Activated CD8-positive, alpha-beta memory T cell treated with anti-CD3 and anti-CD28 coated beads for 24 hours (primary cell): ENCODE data around the gene SCCPDH.

ENCODE experiments used
- DNase-seq: peaks from one replicate; pipeline ENCODE4 v3.0.0-alpha.2; 2020

The SCCPDH gene

GRCh38 chr1:246788895-246789338 lies 64.7 kb downstream of the SCCPDH start:
- DNase-seq = no peak

- DNase-seq = no peak
Measured at GRCh38 chr1:246789454-246790339, 65.5 kb downstream of the SCCPDH start.

- DNase-seq = no peak
Measured at GRCh38 chr1:246790364-246790763, 66.2 kb downstream of the SCCPDH start.

- no peak for DNase-seq
Measured at GRCh38 chr1:246790833-246791232, 66.6 kb downstream of the SCCPDH start.

- DNase-seq = no peak
Measured at GRCh38 chr1:246791303-246791918, 67.2 kb downstream of the SCCPDH start.

GRCh38 chr1:246792603-246793002 lies 68.4 kb downstream of the SCCPDH start:
- no peak for DNase-seq

GRCh38 chr1:246793356-246793896 lies 69.2 kb downstream of the SCCPDH start:
- DNase-seq = no peak

GRCh38 chr1:246794048-246794827 lies 70.0 kb downstream of the SCCPDH start:
- DNase-seq = no peak

- no peak for DNase-seq
Measured at GRCh38 chr1:246794828-246795671, 70.8 kb downstream of the SCCPDH start.

GRCh38 chr1:246795906-246796694 lies 71.9 kb downstream of the SCCPDH start:
- no peak for DNase-seq

GRCh38 chr1:246797157-246797556 lies 72.9 kb downstream of the SCCPDH start:
- DNase-seq = no peak

- no peak for DNase-seq
Measured at GRCh38 chr1:246797597-246797996, 73.4 kb downstream of the SCCPDH start.

GRCh38 chr1:246798107-246798506 lies 73.9 kb downstream of the SCCPDH start:
- DNase-seq = no peak

- DNase-seq = no peak
Measured at GRCh38 chr1:246798606-246799496, 74.6 kb downstream of the SCCPDH start.

- DNase-seq = no peak
Measured at GRCh38 chr1:246800356-246800755, 76.1 kb downstream of the SCCPDH start.

- no peak for DNase-seq
Measured at GRCh38 chr1:246800756-246801155, 76.5 kb downstream of the SCCPDH start.

GRCh38 chr1:246801241-246802020 lies 77.2 kb downstream of the SCCPDH start:
- no peak for DNase-seq

- DNase-seq = no peak
Measured at GRCh38 chr1:246803373-246803772, 79.2 kb downstream of the SCCPDH start.

GRCh38 chr1:246803883-246804282 lies 79.7 kb downstream of the SCCPDH start:
- no peak for DNase-seq
